A549 (cell line): Measurements from ENCODE around the gene TES. TPM values are rescaled to one million over a fixed set of nuclear protein-coding genes. Genes with fewer than 3 reads are reported as not detected.

ENCODE experiments used
- ATAC-seq, 2 experiments: fragments of 200-7000 bp in 1 of 2; fragments of >200 bp in 1 of 2; cut with Nextera tagmentation in 1 of 2; cut with Tn5 transposase in 1 of 2; 3 replicates each; pipeline versions ENCODE4 v1.8.0 to v1.9.1; 2018 to 2020; ENCODE audit warnings: mild to moderate bottlenecking in 1 of 2, moderate library complexity in 1 of 2
- CTCF ChIA-PET: fragments of 300-600 bp; sonication (Branson Sonifier 250); formaldehyde crosslinking; extraction: SDS; loops from one replicate; lab custom pipeline; 2021; ENCODE audit warnings: antibody characterized with exemption, inconsistent platforms; lab: Yijun Ruan, JAX
- POLR2A ChIA-PET: fragments of 350-600 bp; formaldehyde crosslinking; extraction: SDS; loops from one replicate; lab custom pipeline; 2021; ENCODE audit warnings: antibody characterized with exemption, inconsistent platforms; lab: Yijun Ruan, JAX
- DNase-seq, 2 experiments: peaks; one replicate each; pipeline versions ENCODE4 v3.0.0 to v3.0.0-alpha.2; 2011 to 2016; ENCODE audit warnings: low read depth in 1 of 2, low spot score in 1 of 2
- FAIRE-seq: peaks from 2 replicates; lab custom pipeline; 2011; peaks lifted over from hg19 to GRCh38; lab: Jason Lieb, UNC
- H3K27ac ChIP-seq, 2 experiments: fragments of >200 bp; sonication (Bioruptor Twin); formaldehyde crosslinking; 3 replicates each; pipeline ENCODE4 v1.5.1; 2016 to 2017
- H3K4me1 ChIP-seq: fragments of >200 bp; sonication (Bioruptor Twin); formaldehyde crosslinking; 3 replicates; pipeline ENCODE4 v1.6.1; 2016
- H3K4me2 ChIP-seq: fragments of >200 bp; sonication (Bioruptor Twin); formaldehyde crosslinking; 3 replicates; pipeline ENCODE4 v1.6.1; 2016
- H3K4me3 ChIP-seq: fragments of >200 bp; sonication (Bioruptor Twin); formaldehyde crosslinking; 3 replicates; pipeline ENCODE4 v1.5.1; 2016
- H3K9me3 ChIP-seq: fragments of >200 bp; sonication (Bioruptor Twin); formaldehyde crosslinking; 3 replicates; pipeline ENCODE4 v1.6.1; 2016
- ATOH8 ChIP-seq: fragments of 250-450 bp; sonication (Bioruptor Pico); IDR thresholded peaks from 2 replicates; pipeline ENCODE4 v1.5.0; 2020; ENCODE audit warnings: low read depth, mild to moderate bottlenecking, moderate library complexity
- BCL3 ChIP-seq: fragments of >200 bp; sonication (Bioruptor Twin); formaldehyde crosslinking; IDR thresholded peaks from 3 replicates; pipeline ENCODE4 v1.6.1; 2016
- CEBPB ChIP-seq, 2 experiments: fragments of >200 bp in 1 of 2; sonication (Bioruptor Twin) in 1 of 2; formaldehyde crosslinking in 1 of 2; IDR thresholded peaks; 2 replicates each; pipeline ENCODE4 v1.6.1; 2012 to 2016
- CHD2 ChIP-seq: fragments of 150-350 bp; IDR thresholded peaks from 2 replicates; pipeline ENCODE4 v1.6.1; 2014; ENCODE audit warnings: low read length; ENCODE audit not compliant: partially characterized antibody
- CTCF ChIP-seq: fragments of >200 bp; sonication (Bioruptor Twin); formaldehyde crosslinking; IDR thresholded peaks from 3 replicates; pipeline ENCODE4 v1.5.1; 2016
- ELK1 ChIP-seq: fragments of 150-350 bp; IDR thresholded peaks from 2 replicates; pipeline ENCODE4 v1.6.1; 2014; ENCODE audit warnings: low read depth, mild to moderate bottlenecking, low read length
- EP300 ChIP-seq, 2 experiments: fragments of >200 bp; sonication (Bioruptor Twin); formaldehyde crosslinking; IDR thresholded peaks; 2 replicates in 1 of 2; 3 replicates in 1 of 2; pipeline ENCODE4 v1.6.1; 2016 to 2017
- FOSL2 ChIP-seq, 2 experiments: fragments of 450-650 bp in 1 of 2; fragments of >200 bp in 1 of 2; sonication (Bioruptor Twin) in 1 of 2; formaldehyde crosslinking; IDR thresholded peaks; 2 replicates each; pipeline versions ENCODE4 v1.5.0 to v1.6.1; 2016 to 2020; ENCODE audit warnings: mild to moderate bottlenecking in 1 of 2, moderate library complexity in 1 of 2
- FOXS1 ChIP-seq: fragments of 250-450 bp; sonication (Bioruptor Pico); IDR thresholded peaks from 2 replicates; pipeline ENCODE4 v1.5.0; 2020; ENCODE audit warnings: mild to moderate bottlenecking, moderate library complexity
- GATA3 ChIP-seq: IDR thresholded peaks from 2 replicates; pipeline ENCODE4 v1.6.1; 2012; ENCODE audit warnings: borderline replicate concordance
- HES2 ChIP-seq: fragments of >200 bp; sonication (Bioruptor Twin); formaldehyde crosslinking; IDR thresholded peaks from 2 replicates; pipeline ENCODE4 v1.6.1; 2016
- HOXA7 ChIP-seq: fragments of 250-450 bp; sonication (Bioruptor Pico); IDR thresholded peaks from 2 replicates; pipeline ENCODE4 v1.5.0; 2020; ENCODE audit warnings: mild to moderate bottlenecking, moderate library complexity
- HOXB13 ChIP-seq: fragments of 250-450 bp; sonication (Bioruptor Pico); IDR thresholded peaks from 2 replicates; pipeline ENCODE4 v1.5.0; 2020; ENCODE audit warnings: low read depth, mild to moderate bottlenecking, moderate library complexity
- JUN ChIP-seq, 2 experiments: fragments of >200 bp; sonication (Bioruptor Twin); formaldehyde crosslinking; IDR thresholded peaks; 2 replicates in 1 of 2; 3 replicates in 1 of 2; pipeline ENCODE4 v1.6.1; 2016 to 2017
- JUNB ChIP-seq: fragments of >200 bp; sonication (Bioruptor Twin); formaldehyde crosslinking; IDR thresholded peaks from 2 replicates; pipeline ENCODE4 v1.6.1; 2016
- KDM1A ChIP-seq: fragments of 200-600 bp; sonication (generic); IDR thresholded peaks from 2 replicates; pipeline ENCODE4 v1.6.1; 2016; ENCODE audit warnings: low read depth, mild to moderate bottlenecking
- KDM5A ChIP-seq: fragments of 200-600 bp; sonication (generic); IDR thresholded peaks from 2 replicates; pipeline ENCODE4 v1.6.1; 2016; ENCODE audit warnings: antibody characterized with exemption, mild to moderate bottlenecking
- MAFK ChIP-seq: fragments of 450-650 bp; IDR thresholded peaks from 2 replicates; pipeline ENCODE4 v1.6.1; 2014; ENCODE audit not compliant: partially characterized antibody
- MAX ChIP-seq: IDR thresholded peaks from 2 replicates; pipeline ENCODE4 v1.6.1; 2012
- MYC ChIP-seq: IDR thresholded peaks from 2 replicates; pipeline ENCODE4 v1.6.1; 2012; ENCODE audit warnings: mild to moderate bottlenecking, inconsistent platforms, low read length, improper control_type of control experiment, borderline replicate concordance
- NFE2L2 ChIP-seq: fragments of 150-350 bp; conservative IDR thresholded peaks from 2 replicates; pipeline ENCODE4 v1.6.1; 2014; ENCODE audit warnings: low read length
- PBX3 ChIP-seq: IDR thresholded peaks from 2 replicates; pipeline ENCODE4 v1.6.1; 2012
- PHF8 ChIP-seq: fragments of 200-600 bp; sonication (generic); IDR thresholded peaks from 2 replicates; pipeline ENCODE4 v1.6.1; 2016; ENCODE audit warnings: low read depth, mild to moderate bottlenecking, antibody characterized with exemption, moderate library complexity, borderline replicate concordance
- RAD21 ChIP-seq, 2 experiments: fragments of >200 bp in 1 of 2; sonication (Bioruptor Twin) in 1 of 2; formaldehyde crosslinking in 1 of 2; IDR thresholded peaks in 1 of 2; conservative IDR thresholded peaks in 1 of 2; 2 replicates in 1 of 2; 3 replicates in 1 of 2; pipeline ENCODE4 v1.6.1; 2012 to 2018; ENCODE audit warnings: inconsistent platforms in 1 of 2
- RCOR1 ChIP-seq: fragments of 150-350 bp; IDR thresholded peaks from 2 replicates; pipeline ENCODE4 v1.6.1; 2014; ENCODE audit warnings: antibody characterized with exemption, low read length, low read depth
- RFX5 ChIP-seq: fragments of 450-650 bp; IDR thresholded peaks from 2 replicates; pipeline ENCODE4 v1.7.1; 2014; ENCODE audit warnings: antibody characterized with exemption, mild to moderate bottlenecking, moderate library complexity
- RNF2 ChIP-seq: fragments of 200-600 bp; sonication (generic); IDR thresholded peaks from 2 replicates; pipeline ENCODE4 v1.6.1; 2016; ENCODE audit warnings: low read depth, mild to moderate bottlenecking, antibody characterized with exemption, moderate library complexity, borderline replicate concordance
- SREBF2 ChIP-seq: fragments of 450-650 bp; IDR thresholded peaks from 2 replicates; pipeline ENCODE4 v1.6.1; 2014; ENCODE audit warnings: mild to moderate bottlenecking, moderate library complexity
- TP53 ChIP-seq: fragments of 250-450 bp; sonication (Bioruptor Pico); IDR thresholded peaks from 2 replicates; pipeline ENCODE4 v1.5.0; 2021; ENCODE audit warnings: mild to moderate bottlenecking, moderate library complexity
- ZC3H11A ChIP-seq: fragments of 450-650 bp; IDR thresholded peaks from 2 replicates; pipeline ENCODE4 v1.6.1; 2014; ENCODE audit warnings: antibody characterized with exemption, mild to moderate bottlenecking
- ZSCAN20 ChIP-seq: fragments of 250-450 bp; sonication (Bioruptor Pico); IDR thresholded peaks from 2 replicates; pipeline ENCODE4 v1.8.0; 2022; ENCODE audit warnings: mild to moderate bottlenecking, moderate library complexity
- WGBS: methylation state at CpG from one replicate; pipeline ENCODE4 v1.1.6; 2017; ENCODE audit errors: missing lambda C conversion rate; 5-methylcytosine and 5-hydroxymethylcytosine counted together
- polyA plus RNA-seq, 4 experiments: library from polyadenylated mRNA; depleted of rRNA in 3 of 4; stranded (reverse); fragments of >200 nt; fragmentation: RNase III in 1 of 4; extraction: RNeasy Plus Mini Kit Qiagen cat#74134 plus additional on column Dnase treatment in 1 of 4; gene quantifications; 2 replicates in 3 of 4; 3 replicates in 1 of 4; pipeline ENCODE4 v1.2.3, GENCODE V29; 2011 to 2017

The TES gene
- polyA plus RNA-seq, 2 of the 4 experiments (the other 2 are of a cell fraction) = 45.9 to 134 TPM

GRCh38 chr7:116218051-116218645 lies 7.8 kb downstream of the TES start:
- peak; percentile 32 for FAIRE-seq
- CTCF ChIA-PET = interaction anchor here (0.9 to 2.7 kb wide), 5 partner anchors 14 to 38 kb away, joined by 3 to 9 read pairs (median 7); no protein-coding TSS in a partner anchor
- H3K4me1 ChIP-seq = peaks cover 66% of the 10 kb centered on the region
- under 1% methylated on average over 4 of the region's 4 CpGs for WGBS
- H3K4me2 ChIP-seq = peak overlapping the region; percentile 78
- POLR2A ChIA-PET = no interaction called here
- TF ChIP-seq HES2 (no peak), CHD2 (no peak), ZSCAN20 (CRISPR knock-in tag) (no peak), CTCF (no peak), MAX (peak; percentile 76; the same call in 1 of the 2 replicates), JUN (IDR thresholded peaks at IDR 0.05) (peak; percentile 71 to 80; a peak in 2 of 5 replicates), HOXB13 (CRISPR knock-in tag) (peak; percentile 33; the same call in 1 of the 2 replicates), KDM5A (no peak), FOXS1 (peak; percentile 81; the same call in 1 of the 2 replicates), CEBPB (IDR thresholded peaks at IDR 0.05) (peak in 1 of 2 experiments; percentile 91; a peak in 2 of 4 replicates), FOSL2 (IDR thresholded peaks at IDR 0.05) (peak; percentile 49), FOSL2 (CRISPR knock-in tag; IDR thresholded peaks at IDR 0.05) (peak; percentile 83), PHF8 (no peak), PBX3 (0 out of 2 replicates have a peak, but pooled peaks have one; percentile 21), JUNB (peak; percentile 90), EP300 (IDR thresholded peaks at IDR 0.05) (peak in 1 of 2 experiments; percentile 34; a peak in 1 of 5 replicates), SREBF2 (no peak), RAD21 (conservative IDR thresholded peaks at IDR 0.05 in 1 of 2, IDR thresholded peaks at IDR 0.05 in 1 of 2) (0 out of 5 replicates have a peak, but pooled peaks of 1 of the 2 experiments have one; percentile 4), BCL3 (peak; percentile 53; the same call in 1 of the 3 replicates), MAFK (peak; percentile 37), GATA3 (peak; percentile 96), ZC3H11A (no peak)
- H3K4me3 ChIP-seq = peak overlapping the region; percentile 7; the same call in 1 of the 3 replicates
- H3K27ac ChIP-seq = peak overlapping the region; percentile 11 to 65; a peak in 4 of 6 replicates
- DNase-seq = peak in 1 of 2 experiments; percentile 88
- ATAC-seq = peak; percentile 85 to 89
- H3K9me3 ChIP-seq = no peaks in the 10 kb centered on the region

GRCh38 chr7:116218747-116219146 lies 8.4 kb downstream of the TES start:
- H3K4me2 ChIP-seq = peak overlapping the region; percentile 78
- no peak for ATAC-seq
- no peak overlapping the region for H3K4me3 ChIP-seq
- peaks cover 66% of the 10 kb centered on the region for H3K4me1 ChIP-seq
- WGBS = 78% methylated on average over 1 of the region's 1 CpG
- FAIRE-seq = no peak
- TF ChIP-seq GATA3 = no peak
- TF ChIP-seq KDM1A = no peak
- no peak for TF ChIP-seq ELK1
- TF ChIP-seq RFX5 = no peak
- TF ChIP-seq HOXA7 (CRISPR knock-in tag) = no peak
- no peak for TF ChIP-seq TP53 (CRISPR knock-in tag)
- TF ChIP-seq MYC = no peak
- no peak for TF ChIP-seq NFE2L2
- TF ChIP-seq RCOR1 = no peak
- no peak for TF ChIP-seq MAX
- TF ChIP-seq RNF2 = no peak
- no peak for TF ChIP-seq ATOH8 (CRISPR knock-in tag)
- TF ChIP-seq, all 56 proteins: peak for 0
- POLR2A ChIA-PET = interaction anchor here (0.9 kb wide), 1 partner anchor 9 kb away, joined by 5 read pairs; the partner anchor contains the start of gene TES
- Histone ChIP-seq H3K9me3 (no peaks in the 10 kb centered on the region), H3K27ac (peak overlapping the region in 1 of 2 experiments; percentile 40; a peak in 2 of 6 replicates)
- CTCF ChIA-PET = interaction anchor here (1.1 to 1.9 kb wide), 4 partner anchors 17 to 370 kb away, joined by 3 to 11 read pairs (median 5); no protein-coding TSS in a partner anchor
- DNase-seq = no peak
